Gastroesophageal sphincter (tissue), 4 donors: ENCODE results near the gene PDCD4. TPM values are rescaled to one million over a fixed set of nuclear protein-coding genes. Genes with fewer than 3 reads are reported as not detected.
"Not testable (repeated sequence)": the region's sequence is repeated elsewhere in the genome, so short reads cannot be mapped to it uniquely, and the experiment has no call there.

Experiments
- ATAC-seq: fragments of 150-250 bp; one replicate; pipeline ENCODE4 v1.9.1; 2016; ENCODE audit warnings: mild to moderate bottlenecking, moderate library complexity
- H3K27ac ChIP-seq, 4 donors: fragments of 200-600 bp; sonication (generic) in 3 of 4; 1 replicate in 3 of 4; 2 replicates in 1 of 4; pipeline ENCODE4 v1.5.1; 2016 to 2019
- H3K27me3 ChIP-seq: fragments of 200-600 bp; sonication (generic); one replicate; pipeline ENCODE4 v1.5.1; 2019
- H3K36me3 ChIP-seq, 2 donors: fragments of 200-600 bp; sonication (generic); one replicate each; pipeline ENCODE4 v1.5.1; 2019; ENCODE audit warnings: control low read depth in 1 of 2
- H3K4me1 ChIP-seq, 3 donors: fragments of 200-600 bp; sonication (generic); 1 replicate in 2 of 3; 2 replicates in 1 of 3; pipeline ENCODE4 v1.5.1; 2016 to 2019; ENCODE audit warnings: control low read depth in 2 of 3
- H3K4me3 ChIP-seq, 2 donors: fragments of 200-600 bp; sonication (generic); one replicate each; pipeline ENCODE4 v1.5.1; 2019; ENCODE audit warnings: mild to moderate bottlenecking in 1 of 2, moderate library complexity in 1 of 2
- H3K9me3 ChIP-seq, 3 donors: fragments of 200-600 bp; sonication (generic); one replicate each; pipeline ENCODE4 v1.5.1; 2017 to 2019; ENCODE audit warnings: control low read depth in 2 of 3
- CTCF ChIP-seq, 4 experiments: fragments of 200-600 bp in 2 of 4; fragments of 450-650 bp in 2 of 4; sonication (generic) in 1 of 4; IDR thresholded peaks; one replicate each; pipeline ENCODE4 v1.5.1; 2017 to 2019; ENCODE audit warnings: antibody characterized with exemption in 4 of 4, mild to moderate bottlenecking in 2 of 4, moderate library complexity in 2 of 4
- EP300 ChIP-seq: sonication (generic); formaldehyde crosslinking; IDR thresholded peaks from one replicate; pipeline ENCODE4 v1.6.1; 2017; ENCODE audit warnings: antibody characterized with exemption, mild to moderate bottlenecking
- POLR2A ChIP-seq, 2 donors: fragments of 450-650 bp; IDR thresholded peaks; one replicate each; pipeline ENCODE4 v1.6.1; 2017; ENCODE audit warnings: antibody characterized with exemption in 2 of 2, mild to moderate bottlenecking in 2 of 2, moderate library complexity in 1 of 2
- POLR2AphosphoS5 ChIP-seq: sonication (generic); formaldehyde crosslinking; IDR thresholded peaks from one replicate; pipeline ENCODE4 v1.6.1; 2017; ENCODE audit warnings: antibody characterized with exemption
- WGBS, 2 donors: methylation state at CpG; one replicate each; pipeline ENCODE4 v1.1.5; 2018; ENCODE audit warnings: low coverage in 1 of 2; 5-methylcytosine and 5-hydroxymethylcytosine counted together
- total RNA-seq, 4 donors: library from RNA; depleted of rRNA; stranded (reverse); fragments of >200 nt; gene quantifications; one replicate each; pipeline ENCODE4 v1.1.0, GENCODE V29; 2016

Gene PDCD4
- total RNA-seq, 4 donors from 2014 or later, result 69.1 to 74.6 (median 72.2) TPM

DNA sequence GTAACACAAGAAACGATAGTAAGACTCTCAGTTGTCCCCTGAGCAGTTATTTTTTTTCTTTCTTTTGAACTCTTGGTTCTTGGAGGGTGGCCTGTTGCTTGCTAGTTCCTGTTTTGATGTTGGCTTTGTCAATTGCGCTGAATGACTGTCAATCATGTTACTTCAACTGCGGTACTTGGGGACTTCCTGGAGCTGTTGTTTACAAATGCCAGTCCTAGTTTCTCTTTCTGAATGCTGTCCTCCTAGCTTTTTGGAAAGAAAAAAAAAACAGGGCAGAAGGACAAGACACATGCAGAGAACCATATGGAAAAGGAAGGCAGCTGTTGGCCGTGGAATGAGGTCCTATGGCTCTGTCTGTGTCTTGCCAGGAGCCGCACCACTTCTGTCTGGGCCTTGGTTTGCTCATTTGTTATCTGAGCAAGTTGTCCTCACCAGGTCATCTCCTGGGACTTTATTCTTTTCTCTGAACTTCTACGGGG is 7.0 kb upstream of the PDCD4 start:
- Histone ChIP-seq H3K4me1 (peaks cover 0 to 38% (median 6%) of the 10 kb centered on the region in 3 donors), H3K9me3 (no peaks in the 10 kb centered on the region), H3K36me3 (no peaks in the 10 kb centered on the region), H3K27ac (peak overlapping the region; percentile 30 to 72 (median 54)), H3K27me3 (no peaks in the 10 kb centered on the region), H3K4me3 (no peak overlapping the region)
- no peak for ATAC-seq
- WGBS, 2 donors, result 40 to 45% methylated on average over 3 to 6 of the region's 6 CpGs
- no peak for TF ChIP-seq POLR2AphosphoS5
- TF ChIP-seq CTCF (IDR thresholded peaks at IDR 0.05), result no peak
- no peak for TF ChIP-seq EP300
- no peak for TF ChIP-seq POLR2A (IDR thresholded peaks at IDR 0.05)

DNA sequence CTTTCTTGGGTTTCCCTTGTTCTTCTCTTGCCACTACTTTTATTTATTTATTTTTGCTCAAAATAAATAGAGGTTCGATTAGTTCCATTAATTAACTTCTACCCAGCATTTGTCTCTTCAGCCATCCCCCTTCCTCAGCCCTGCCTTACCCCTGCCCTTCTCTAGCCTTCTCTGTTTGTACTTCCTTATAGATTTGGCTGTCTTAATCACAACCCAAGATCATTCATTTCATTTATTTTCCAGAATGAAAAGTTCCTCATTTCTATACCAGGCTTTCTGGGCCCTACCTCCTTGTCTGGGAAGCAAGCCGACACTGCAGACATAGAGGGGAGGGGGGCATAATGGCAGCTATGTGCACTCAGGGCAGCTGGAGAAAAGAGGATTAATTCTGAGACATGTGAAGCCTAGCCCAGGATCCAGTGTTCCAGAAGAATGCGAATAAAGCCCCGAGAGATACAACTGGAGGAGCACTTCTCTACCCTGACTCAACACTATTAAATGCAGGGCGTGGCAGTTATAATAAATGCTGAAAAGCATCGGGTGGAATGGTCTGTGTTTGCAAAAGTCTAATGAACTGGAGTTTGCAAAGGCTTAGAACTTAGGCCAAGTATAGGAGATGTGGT is 6.4 kb upstream of the PDCD4 start:
- peaks cover 0 to 34% (median 6%) of the 10 kb centered on the region in 3 donors for H3K4me1 ChIP-seq
- WGBS, 2 donors, result 20 to 29% methylated on average over 5 to 6 of the region's 6 CpGs
- peak; percentile 72 for ATAC-seq

DNA sequence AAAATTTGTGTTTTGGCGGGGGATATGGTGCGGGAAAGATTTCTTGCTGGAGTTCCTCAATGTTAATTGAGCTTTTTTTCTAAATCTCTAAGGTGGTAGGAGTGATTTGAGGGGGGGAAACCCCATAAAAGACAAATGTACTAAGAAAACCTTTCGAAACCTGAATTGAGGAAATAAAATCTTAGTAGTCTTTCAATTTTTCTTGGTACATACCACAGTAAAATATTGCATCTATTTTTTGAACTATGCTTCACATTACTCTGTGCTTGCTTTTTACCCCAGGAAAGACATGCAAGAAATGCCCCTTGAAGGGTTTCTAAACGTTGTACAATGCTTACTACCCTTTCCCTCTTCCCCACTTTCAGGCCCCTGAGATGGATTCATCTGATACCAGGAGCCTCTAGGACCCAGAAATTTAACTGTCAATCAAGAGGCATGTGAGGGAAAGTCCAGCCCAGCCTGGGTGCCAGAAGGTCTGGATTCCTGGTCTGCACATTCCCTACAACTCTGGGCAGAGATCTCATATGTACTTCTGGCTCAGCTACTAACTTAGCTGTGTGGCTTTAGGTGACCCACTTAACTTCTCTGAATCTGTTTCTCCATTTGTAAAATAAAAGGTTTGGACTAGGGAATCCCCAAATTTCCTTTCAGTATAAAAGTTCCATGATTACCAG is 5.8 kb upstream of the PDCD4 start:
- WGBS, 2 donors, result 47 to 75% methylated on average over 3 to 4 of the region's 4 CpGs
- Histone ChIP-seq H3K27me3 (no peaks in the 10 kb centered on the region), H3K27ac (peak overlapping the region in 3 of 4 donors; percentile 30 to 72 (median 60)), H3K4me3 (no peak overlapping the region), H3K9me3 (no peaks in the 10 kb centered on the region), H3K4me1 (peaks cover 0 to 32% (median 8%) of the 10 kb centered on the region in 3 donors), H3K36me3 (no peaks in the 10 kb centered on the region)
- no peak for ATAC-seq
- no peak for TF ChIP-seq CTCF (IDR thresholded peaks at IDR 0.05)
- no peak for TF ChIP-seq POLR2AphosphoS5
- no peak for TF ChIP-seq EP300
- no peak for TF ChIP-seq POLR2A (IDR thresholded peaks at IDR 0.05)

More for the DNA sequence above, 6.4 kb upstream of the PDCD4 start:
- TF ChIP-seq POLR2A (IDR thresholded peaks at IDR 0.05), result no peak
- no peak for TF ChIP-seq EP300
- no peaks in the 10 kb centered on the region for H3K36me3 ChIP-seq
- H3K9me3 ChIP-seq, result no peaks in the 10 kb centered on the region
- no peaks in the 10 kb centered on the region for H3K27me3 ChIP-seq
- H3K4me3 ChIP-seq, result no peak overlapping the region
- peak overlapping the region; percentile 30 to 72 (median 54) for H3K27ac ChIP-seq

- not testable (repeated sequence) for H3K9me3 ChIP-seq, H3K27me3 ChIP-seq, H3K4me3 ChIP-seq, ATAC-seq, H3K36me3 ChIP-seq
- H3K27ac ChIP-seq, result peak overlapping the region in 3 of 4 donors; percentile 13 to 46 (median 33)
- 70 to 87% methylated on average over 3 to 4 of the region's 8 CpGs for WGBS, 2 donors
- peaks cover 0 to 32% (median 10%) of the 10 kb centered on the region in 3 donors for H3K4me1 ChIP-seq
Observed at GRCh38 chr10:110867011-110867806, 4.5 kb upstream of the PDCD4 start.

- H3K27ac ChIP-seq, result peak overlapping the region in 3 of 4 donors; percentile 13 to 46 (median 33)
- 50 to 72% methylated on average over 3 to 4 of the region's 4 CpGs for WGBS, 2 donors
Observed at GRCh38 chr10:110867807-110868465, 3.8 kb upstream of the PDCD4 start.

More at GRCh38 chr10:110867807-110868465, 3.8 kb upstream of the PDCD4 start:
- no peaks in the 10 kb centered on the region for H3K27me3 ChIP-seq
- no peaks in the 10 kb centered on the region for H3K36me3 ChIP-seq
- no peak overlapping the region for H3K4me3 ChIP-seq
- no peaks in the 10 kb centered on the region for H3K9me3 ChIP-seq
- H3K4me1 ChIP-seq, result peaks cover 0 to 32% (median 10%) of the 10 kb centered on the region in 3 donors
- no peak for ATAC-seq
- TF ChIP-seq CTCF (IDR thresholded peaks at IDR 0.05), result no peak
- TF ChIP-seq POLR2AphosphoS5, result no peak
- no peak for TF ChIP-seq EP300
- TF ChIP-seq POLR2A (IDR thresholded peaks at IDR 0.05), result no peak
